SH-SY5Y (cell line): ENCODE data around the gene GSTCD.

Experiments
- GATA2 ChIP-seq: IDR thresholded peaks from 2 replicates; pipeline ENCODE4 v1.6.1; 2011; ENCODE audit warnings: mild to moderate bottlenecking, low read depth, low read length
- GATA3 ChIP-seq: IDR thresholded peaks from 2 replicates; pipeline ENCODE4 v1.6.1; 2011; ENCODE audit warnings: low read depth, mild to moderate bottlenecking, low read length, moderate library complexity

DNA sequence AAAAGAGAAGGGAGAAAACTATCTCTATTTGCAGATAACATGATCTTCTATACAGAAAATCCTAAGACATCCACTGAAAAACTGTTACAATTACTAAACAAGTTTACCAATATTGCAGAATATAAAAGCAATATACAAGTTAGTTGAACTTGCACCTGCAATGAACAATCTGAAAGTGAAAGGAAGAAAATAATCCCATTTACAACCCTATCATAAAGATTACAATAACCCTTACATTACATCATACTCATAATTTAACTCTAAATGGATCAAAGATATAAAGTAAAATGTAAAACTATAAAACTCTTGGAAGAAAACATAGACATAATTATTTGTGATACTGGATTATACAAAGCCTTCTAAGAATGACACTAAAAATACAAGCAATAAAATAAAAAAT lies 77.2 kb downstream of the GSTCD start:
- TF ChIP-seq GATA2 (no peak), GATA3 (no peak)
